Tibial artery (tissue), 4 donors: ENCODE measurements around the gene TMEM223.

ENCODE experiments used
- DNase-seq, 2 donors: peaks; one replicate each; pipeline ENCODE4 v3.0.0-alpha.2; 2019
- H3K27ac ChIP-seq, 2 donors: fragments of 200-600 bp; sonication (generic) in 1 of 2; 1 replicate in 1 of 2; 2 replicates in 1 of 2; pipeline ENCODE4 v1.5.1; 2018 to 2019; ENCODE audit warnings: mild to moderate bottlenecking in 1 of 2
- H3K27me3 ChIP-seq, 2 donors: fragments of 200-600 bp; sonication (generic) in 1 of 2; one replicate each; pipeline versions ENCODE4 v1.5.1 to v1.6.0; 2016 to 2019
- H3K36me3 ChIP-seq, 3 donors: fragments of 200-600 bp; sonication (generic) in 2 of 3; one replicate each; pipeline ENCODE4 v1.5.1; 2016 to 2019; ENCODE audit warnings: mild to moderate bottlenecking in 2 of 3
- H3K4me1 ChIP-seq, 4 donors: fragments of 200-600 bp; sonication (generic) in 2 of 4; 1 replicate in 3 of 4; 2 replicates in 1 of 4; pipeline ENCODE4 v1.5.1; 2016 to 2019
- H3K4me3 ChIP-seq, 2 donors: fragments of 200-600 bp; sonication (generic) in 1 of 2; 1 replicate in 1 of 2; 2 replicates in 1 of 2; pipeline ENCODE4 v1.5.1; 2018 to 2019; ENCODE audit warnings: mild to moderate bottlenecking in 2 of 2
- H3K9me3 ChIP-seq, 3 donors: fragments of 200-600 bp; sonication (generic) in 1 of 3; one replicate each; pipeline ENCODE4 v1.5.1; 2016 to 2019
- CTCF ChIP-seq, 2 experiments: fragments of 200-600 bp in 1 of 2; fragments of 450-650 bp in 1 of 2; IDR thresholded peaks; one replicate each; pipeline ENCODE4 v1.5.1; 2017 to 2019; ENCODE audit warnings: antibody characterized with exemption in 2 of 2, mild to moderate bottlenecking in 1 of 2, moderate library complexity in 1 of 2
- intact Hi-C: fragments of 100-400 bp; cut with DNase I; formaldehyde crosslinking; loops from one replicate; pipeline ENCODE4 v1.15.0; 2023; ENCODE audit warnings: low total_unique reads

The TMEM223 gene

GRCh38 chr11:62782753-62783152 lies 9.1 kb downstream of the TMEM223 start:
- H3K9me3 ChIP-seq = no peaks in the 10 kb centered on the region
- H3K27ac ChIP-seq = no peak overlapping the region
- no peak for TF ChIP-seq CTCF (IDR thresholded peaks at IDR 0.05)
- no peak for DNase-seq
- H3K27me3 ChIP-seq = no peaks in the 10 kb centered on the region
- peaks cover 16 to 51% (median 31%) of the 10 kb centered on the region in 3 donors for H3K36me3 ChIP-seq
- H3K4me1 ChIP-seq = peaks cover 0 to 13% (median 8%) of the 10 kb centered on the region in 4 donors
- no peak overlapping the region for H3K4me3 ChIP-seq
- intact Hi-C loops = no loop called here

DNA sequence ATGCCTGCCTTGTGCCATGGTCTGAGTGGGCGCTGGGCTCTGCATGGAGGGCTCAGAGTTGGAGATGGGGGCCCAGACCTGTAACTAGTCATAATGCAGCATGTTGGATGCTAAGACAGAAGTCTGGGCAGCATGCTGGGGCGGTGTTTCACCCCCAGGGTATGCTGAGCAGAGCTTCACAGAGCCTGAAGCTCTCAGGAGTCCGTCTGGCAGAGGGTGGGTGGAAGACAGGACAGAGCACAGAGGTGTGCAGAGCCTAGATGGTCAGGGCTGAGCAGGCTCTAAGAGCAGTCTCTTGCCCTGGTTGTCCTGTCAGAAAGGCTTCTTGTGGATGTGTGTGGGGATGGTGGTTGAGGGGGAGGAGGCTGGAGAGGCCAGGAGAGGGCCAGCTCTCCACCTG lies 13.4 kb downstream of the TMEM223 start:
- no peak overlapping the region for H3K27ac ChIP-seq
- no peak for DNase-seq
- no peaks in the 10 kb centered on the region for H3K4me1 ChIP-seq
- H3K9me3 ChIP-seq = no peaks in the 10 kb centered on the region
- intact Hi-C loops = no loop called here
- no peak for TF ChIP-seq CTCF (IDR thresholded peaks at IDR 0.05)
- H3K27me3 ChIP-seq = no peaks in the 10 kb centered on the region
- H3K36me3 ChIP-seq = peaks cover 36 to 79% (median 51%) of the 10 kb centered on the region in 3 donors
- H3K4me3 ChIP-seq = no peak overlapping the region

DNA sequence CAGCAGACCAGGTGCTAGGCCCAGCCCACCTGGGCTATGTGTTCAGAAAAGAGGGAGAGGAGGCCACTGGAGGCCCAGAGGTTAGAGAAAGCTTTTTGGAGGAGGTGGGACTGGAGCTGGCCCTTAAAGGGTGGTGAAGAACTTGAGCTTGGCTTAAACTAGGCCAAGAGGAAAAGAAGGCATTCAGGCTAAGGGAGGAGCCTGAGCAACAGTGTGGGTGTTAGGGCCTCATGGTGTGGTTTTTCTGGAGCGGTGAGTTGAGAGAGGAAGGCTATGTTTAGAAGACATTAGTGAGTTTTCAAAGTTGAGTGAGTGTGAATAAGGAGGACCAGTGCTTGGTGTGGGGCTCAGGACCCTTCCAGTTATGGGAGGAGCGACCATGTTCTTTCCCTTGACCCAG lies 14.4 kb downstream of the TMEM223 start:
- intact Hi-C loops = no loop called here
- TF ChIP-seq CTCF (IDR thresholded peaks at IDR 0.05) = no peak
- Histone ChIP-seq H3K27ac (no peak overlapping the region), H3K9me3 (no peaks in the 10 kb centered on the region), H3K36me3 (peaks cover 32 to 74% (median 47%) of the 10 kb centered on the region in 3 donors), H3K27me3 (no peaks in the 10 kb centered on the region), H3K4me1 (peaks cover 0 to 2% (median under 1%) of the 10 kb centered on the region in 4 donors), H3K4me3 (no peak overlapping the region)
- DNase-seq = no peak

DNA sequence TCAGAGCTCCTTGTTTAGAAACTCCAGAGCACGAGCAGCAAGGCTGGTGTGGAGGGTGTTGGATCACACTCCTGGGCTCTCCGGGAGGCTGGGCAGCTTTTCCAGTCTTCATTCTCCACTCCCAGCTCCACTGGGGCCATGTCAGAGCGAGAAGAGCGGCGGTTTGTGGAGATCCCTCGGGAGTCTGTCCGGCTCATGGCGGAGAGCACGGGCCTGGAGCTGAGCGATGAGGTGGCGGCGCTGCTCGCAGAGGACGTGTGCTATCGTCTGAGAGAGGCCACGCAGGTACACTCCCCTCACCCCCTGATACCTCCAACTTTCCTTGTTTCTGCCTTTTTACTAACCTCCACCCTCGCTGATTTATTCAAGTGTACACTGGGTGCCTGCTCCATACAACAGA lies 16.2 kb downstream of the TMEM223 start:
- Histone ChIP-seq H3K27ac (no peak overlapping the region), H3K4me1 (peaks cover 0 to 11% (median 8%) of the 10 kb centered on the region in 4 donors), H3K4me3 (no peak overlapping the region), H3K9me3 (no peaks in the 10 kb centered on the region), H3K36me3 (peaks cover 28 to 56% (median 42%) of the 10 kb centered on the region in 3 donors), H3K27me3 (no peaks in the 10 kb centered on the region)
- no peak for DNase-seq
- intact Hi-C loops = no loop called here
- no peak for TF ChIP-seq CTCF (IDR thresholded peaks at IDR 0.05)

DNA sequence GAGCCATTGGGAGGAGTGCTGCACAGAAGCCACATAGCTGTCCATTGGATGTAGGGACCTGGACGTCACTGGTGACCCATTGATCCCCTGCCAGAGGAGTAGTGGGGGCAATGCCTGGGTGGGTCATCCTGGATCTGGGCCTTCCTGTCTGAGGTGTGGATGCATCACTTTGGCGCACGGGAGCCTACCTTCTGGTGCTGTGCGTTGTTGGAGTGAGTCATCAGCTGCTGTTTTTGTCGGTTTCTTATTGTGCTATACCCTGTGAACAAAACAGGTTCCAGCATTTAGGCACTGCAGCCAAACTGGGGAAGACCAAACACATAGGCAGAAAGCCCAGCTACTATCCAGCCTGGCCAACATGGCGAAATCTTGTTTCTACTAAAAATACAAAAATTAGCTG lies 17.4 kb downstream of the TMEM223 start:
- H3K4me3 ChIP-seq = no peak overlapping the region
- H3K36me3 ChIP-seq = peaks cover 27 to 45% (median 34%) of the 10 kb centered on the region in 3 donors
- H3K4me1 ChIP-seq = peaks cover 0 to 23% (median 20%) of the 10 kb centered on the region in 4 donors
- no peaks in the 10 kb centered on the region for H3K27me3 ChIP-seq
- intact Hi-C loops = no loop called here
- H3K27ac ChIP-seq = no peak overlapping the region
- H3K9me3 ChIP-seq = no peaks in the 10 kb centered on the region
- DNase-seq = no peak
- no peak for TF ChIP-seq CTCF (IDR thresholded peaks at IDR 0.05)
